Measurements from ENCODE around the gene TTC28.

Gene TTC28

GRCh38 chr22:28435140-28435768, 244.4 kb downstream of the TTC28 start:
- no peak for DNase-seq

- no peak for DNase-seq
Measured at GRCh38 chr22:28430466-28431025, 249.1 kb downstream of the TTC28 start.

- DNase-seq: no peak
Measured at GRCh38 chr22:28429711-28430110, 249.9 kb downstream of the TTC28 start.

- no peak for DNase-seq
Measured at GRCh38 chr22:28428271-28428670, 251.4 kb downstream of the TTC28 start.

- no peak for DNase-seq
Measured at GRCh38 chr22:28426346-28427132, 253.1 kb downstream of the TTC28 start.

- DNase-seq: peak in 1 of 3 experiments; percentile 29
Measured at GRCh38 chr22:28425211-28425610, 254.4 kb downstream of the TTC28 start.

GRCh38 chr22:28424427-28425080, 255.1 kb downstream of the TTC28 start:
- DNase-seq: peak; percentile 12 to 69 (median 52)

- DNase-seq: peak in 1 of 3 experiments; percentile 24
Measured at GRCh38 chr22:28419919-28420318, 259.7 kb downstream of the TTC28 start.

- DNase-seq: no peak
Measured at GRCh38 chr22:28418008-28418407, 261.6 kb downstream of the TTC28 start.

GRCh38 chr22:28417431-28417830, 262.2 kb downstream of the TTC28 start:
- no peak for DNase-seq

GRCh38 chr22:28414913-28415312, 264.7 kb downstream of the TTC28 start:
- no peak for DNase-seq

- no peak for DNase-seq
Measured at GRCh38 chr22:28413612-28414399, 265.8 kb downstream of the TTC28 start.

- DNase-seq: no peak
Measured at GRCh38 chr22:28412109-28412508, 267.5 kb downstream of the TTC28 start.

- peak in 1 of 3 experiments; percentile 1 for DNase-seq
Measured at GRCh38 chr22:28411125-28411524, 268.5 kb downstream of the TTC28 start.

- DNase-seq: no peak
Measured at GRCh38 chr22:28410050-28410816, 269.4 kb downstream of the TTC28 start.

GRCh38 chr22:28408709-28409108, 270.9 kb downstream of the TTC28 start:
- no peak for DNase-seq

GRCh38 chr22:28407645-28408044, 272.0 kb downstream of the TTC28 start:
- no peak for DNase-seq

GRCh38 chr22:28406246-28406645, 273.4 kb downstream of the TTC28 start:
- DNase-seq: no peak

- DNase-seq: no peak
Measured at GRCh38 chr22:28405588-28405987, 274.1 kb downstream of the TTC28 start.

GRCh38 chr22:28402539-28402938, 277.1 kb downstream of the TTC28 start:
- DNase-seq: no peak

- DNase-seq: no peak
Measured at GRCh38 chr22:28402060-28402459, 277.6 kb downstream of the TTC28 start.

GRCh38 chr22:28398981-28399380, 280.7 kb downstream of the TTC28 start:
- DNase-seq: no peak
